Left hindlimb (tissue), 1 donor: ENCODE data around the gene SMIM34.
"Not testable (repeated sequence)": the region's sequence is repeated elsewhere in the genome, so short reads cannot be mapped to it uniquely, and the experiment has no call there.

Source experiments
- DNase-seq: peaks from one replicate; pipeline ENCODE4 v3.0.0-alpha.2; 2018

The SMIM34 gene

DNA sequence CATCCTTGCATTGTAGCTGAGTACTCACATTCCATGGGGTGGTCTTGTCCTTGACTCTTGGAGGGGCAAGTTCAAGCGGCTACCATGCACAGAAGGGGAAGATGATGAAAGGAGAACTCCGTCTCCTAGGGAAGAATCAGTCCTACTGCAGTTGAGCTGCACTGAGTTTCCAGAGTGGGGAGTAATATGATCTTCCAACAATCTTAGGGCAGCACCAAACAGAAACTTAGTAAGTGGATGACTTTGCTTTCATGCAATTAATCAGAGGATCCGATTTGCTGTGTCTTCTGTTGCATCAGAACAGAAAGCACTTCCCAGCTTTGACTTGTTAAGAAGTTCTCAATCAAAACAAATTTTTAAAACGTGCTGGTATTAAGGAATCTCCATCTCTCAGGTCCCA, at the start of gene SMIM34:
Gene SMIM34, minus strand, starts transcription at position 147 of the 400 bp plus-strand sequence. Its CDS starts 112 bp downstream, at position 35.
- DNase-seq: not testable (repeated sequence)

DNA sequence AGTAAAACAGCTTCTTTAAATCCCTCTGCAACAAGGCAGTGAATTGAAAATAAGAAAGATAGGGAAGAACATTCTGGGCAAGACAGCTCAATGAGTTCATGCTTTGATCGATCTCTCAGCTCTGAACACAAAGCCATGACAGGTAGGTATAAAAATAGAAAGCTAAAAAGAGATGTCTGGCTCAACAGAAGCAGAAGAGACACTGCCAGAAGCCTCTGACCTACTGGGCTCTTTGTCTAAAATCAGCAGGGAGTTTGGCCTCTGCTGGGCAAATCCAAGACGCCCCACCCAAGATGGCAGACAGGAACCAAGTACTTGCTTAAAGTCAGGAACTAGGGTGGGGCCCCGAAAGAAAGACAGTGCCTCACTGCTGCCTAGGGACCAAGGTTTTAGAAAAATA, 43.6 kb upstream of the SMIM34 start:
- not testable (repeated sequence) for DNase-seq

DNA sequence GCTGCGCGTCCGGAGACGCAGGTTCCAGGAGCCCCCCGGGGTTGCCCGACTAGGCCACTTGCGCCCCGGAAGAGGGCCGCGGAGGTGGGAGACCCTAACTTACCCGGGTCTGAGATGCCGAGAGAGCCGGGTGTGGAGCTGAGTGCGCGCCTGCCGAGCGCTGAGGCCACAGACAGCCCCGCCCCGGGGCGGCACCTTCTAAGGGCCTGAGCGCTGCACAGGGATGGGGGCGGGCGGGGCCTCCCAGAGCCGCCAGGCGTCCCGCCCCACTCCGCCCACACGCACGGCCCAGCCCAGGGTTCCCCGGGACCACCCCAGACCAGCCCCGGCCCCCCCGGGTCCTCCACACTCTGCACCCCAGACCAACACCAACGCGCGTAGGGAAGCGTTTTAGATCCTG, 35.7 kb upstream of the SMIM34 start:
- not testable (repeated sequence) for DNase-seq

GRCh38 chr21:34458266-34458665, 34.5 kb upstream of the SMIM34 start:
- DNase-seq: not testable (repeated sequence)

DNA sequence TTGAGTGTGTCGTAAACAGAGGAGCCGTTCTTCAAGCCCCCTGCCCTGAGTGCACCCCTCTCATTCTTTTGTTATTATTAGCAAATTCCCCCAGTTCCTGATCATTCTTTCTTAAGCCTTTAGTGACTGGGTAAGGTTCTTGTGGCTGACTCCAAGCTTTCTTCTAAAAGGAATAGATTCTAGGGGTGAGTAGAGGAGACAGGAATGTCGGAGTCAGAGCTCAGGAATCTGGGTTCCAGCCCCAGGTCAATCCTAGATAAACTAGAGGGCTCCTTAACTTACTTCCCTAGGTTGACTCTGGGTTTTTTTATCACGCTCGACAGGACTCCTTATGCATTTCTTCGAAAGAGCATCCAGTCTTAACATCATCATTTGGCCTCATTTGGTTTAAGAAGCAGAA, 32.4 kb upstream of the SMIM34 start:
- DNase-seq: not testable (repeated sequence)

GRCh38 chr21:34455628-34456027, 31.9 kb upstream of the SMIM34 start:
- not testable (repeated sequence) for DNase-seq

- not testable (repeated sequence) for DNase-seq
These were observed 23.3 kb upstream of the SMIM34 start for GRCh38 chr21:34447018-34447417.

DNA sequence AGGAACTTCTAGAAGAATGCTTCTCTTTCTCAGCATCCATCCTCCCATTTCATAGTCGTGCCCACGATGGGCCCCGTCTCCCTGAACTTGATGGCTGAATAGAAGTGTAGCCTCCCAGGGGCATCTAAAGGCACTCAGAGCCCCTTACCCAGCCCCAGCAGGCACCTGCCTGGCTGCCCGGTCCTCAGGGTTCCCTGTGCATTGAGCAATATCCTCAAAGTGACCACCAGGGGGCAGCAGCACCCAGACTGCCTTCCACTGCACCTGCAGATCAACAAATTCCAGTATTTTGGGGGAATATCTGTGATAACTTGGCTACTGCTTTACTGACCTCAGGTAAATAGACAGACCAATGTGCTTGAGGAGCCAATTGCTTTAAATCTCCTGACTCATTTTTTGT, 19.7 kb upstream of the SMIM34 start:
- not testable (repeated sequence) for DNase-seq

GRCh38 chr21:34429710-34430109, 6.0 kb upstream of the SMIM34 start:
- DNase-seq: not testable (repeated sequence)

GRCh38 chr21:34428441-34428840, 4.7 kb upstream of the SMIM34 start:
- DNase-seq: not testable (repeated sequence)

GRCh38 chr21:34427339-34427738, 3.6 kb upstream of the SMIM34 start:
- not testable (repeated sequence) for DNase-seq

DNA sequence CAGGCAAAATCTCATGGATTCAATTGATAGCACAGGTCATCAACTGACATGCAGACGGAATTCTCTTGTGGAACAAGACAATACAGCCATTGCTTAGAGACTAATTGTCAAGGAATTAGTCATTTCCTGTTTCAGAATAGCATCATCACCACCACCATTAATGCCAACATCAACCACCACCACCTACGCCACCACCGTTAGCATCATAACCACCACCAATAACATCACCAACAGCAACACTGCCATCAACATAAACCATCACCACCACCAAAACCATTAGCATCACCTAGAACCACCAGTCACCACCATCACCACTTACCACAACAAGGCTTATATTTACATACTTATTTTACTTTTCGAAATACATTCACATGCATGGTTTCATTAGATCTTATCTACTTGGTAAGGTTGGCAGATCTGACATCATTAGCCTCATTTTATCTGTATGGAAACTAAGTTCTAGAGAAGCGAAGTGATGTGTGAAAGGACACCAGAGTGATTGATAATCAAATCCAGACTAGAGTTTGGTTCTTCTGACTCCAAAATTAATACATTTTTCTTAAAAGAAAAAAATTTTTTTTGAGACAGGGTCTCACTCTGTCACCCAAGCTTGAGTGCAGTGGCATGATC, 6.2 kb downstream of the SMIM34 start:
- not testable (repeated sequence) for DNase-seq

DNA sequence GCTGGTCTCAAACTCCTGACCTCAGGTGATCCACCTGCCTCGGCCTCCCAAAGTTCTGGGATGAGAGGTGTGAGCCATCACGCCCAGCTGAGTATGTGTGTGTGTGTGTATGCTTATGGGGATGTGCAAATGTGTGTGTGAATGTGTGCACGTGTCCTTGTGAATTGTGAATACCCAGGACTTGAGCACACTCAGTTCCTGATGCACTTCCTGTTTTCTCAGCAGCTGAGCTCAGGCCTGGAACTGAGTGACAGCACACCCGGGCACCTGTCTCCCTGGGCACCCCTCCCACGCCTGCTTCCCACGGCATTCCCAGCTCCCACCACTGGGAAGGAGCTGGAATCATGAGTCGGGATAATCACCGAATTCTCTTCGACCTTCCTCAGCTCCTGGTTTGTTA, 16.5 kb downstream of the SMIM34 start:
- DNase-seq: not testable (repeated sequence)

DNA sequence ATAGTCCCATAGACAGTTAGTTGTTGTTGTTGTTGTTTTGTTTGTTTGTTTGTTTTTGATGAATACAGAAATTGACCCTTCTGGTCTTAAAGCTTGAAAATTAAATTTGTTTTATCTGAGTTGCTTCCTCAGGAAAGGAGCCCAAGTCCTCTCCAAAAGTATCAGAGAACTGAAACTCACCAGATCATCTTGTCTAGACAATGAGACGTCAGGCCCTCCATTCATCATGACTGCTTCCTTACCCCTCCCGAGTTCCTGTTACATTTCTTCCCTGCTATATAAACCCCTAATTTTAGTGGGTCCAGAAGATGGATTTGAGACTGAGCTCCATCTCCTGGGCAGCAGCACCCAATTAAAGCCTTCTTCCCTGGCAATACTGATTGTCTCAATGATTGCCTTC, 17.1 kb downstream of the SMIM34 start:
- DNase-seq: not testable (repeated sequence)

DNA sequence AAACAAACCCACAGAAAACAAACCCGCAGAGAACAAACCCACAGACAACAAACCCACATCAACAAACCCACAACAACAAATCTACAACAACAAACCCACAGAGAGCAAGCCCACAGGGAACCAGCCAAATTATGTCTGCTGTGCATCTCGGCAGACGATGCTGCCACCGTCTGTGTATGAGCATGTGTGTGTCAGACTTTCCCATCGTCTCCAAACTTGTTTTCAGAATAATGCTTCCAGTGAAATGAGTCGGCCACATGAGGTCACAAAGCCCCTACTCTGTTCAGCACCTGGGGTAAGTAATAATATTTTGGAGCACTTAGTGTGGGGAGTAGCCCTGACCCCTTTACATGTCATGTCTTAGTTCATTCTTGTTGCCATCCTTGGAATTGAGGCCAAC, 17.6 kb downstream of the SMIM34 start:
- not testable (repeated sequence) for DNase-seq

GRCh38 chr21:34405686-34406085, 18.1 kb downstream of the SMIM34 start:
- not testable (repeated sequence) for DNase-seq

- DNase-seq: not testable (repeated sequence)
These were observed 19.0 kb downstream of the SMIM34 start for GRCh38 chr21:34404742-34405141.

- DNase-seq: not testable (repeated sequence)
These were observed 23.2 kb downstream of the SMIM34 start for GRCh38 chr21:34400522-34400921.

DNA sequence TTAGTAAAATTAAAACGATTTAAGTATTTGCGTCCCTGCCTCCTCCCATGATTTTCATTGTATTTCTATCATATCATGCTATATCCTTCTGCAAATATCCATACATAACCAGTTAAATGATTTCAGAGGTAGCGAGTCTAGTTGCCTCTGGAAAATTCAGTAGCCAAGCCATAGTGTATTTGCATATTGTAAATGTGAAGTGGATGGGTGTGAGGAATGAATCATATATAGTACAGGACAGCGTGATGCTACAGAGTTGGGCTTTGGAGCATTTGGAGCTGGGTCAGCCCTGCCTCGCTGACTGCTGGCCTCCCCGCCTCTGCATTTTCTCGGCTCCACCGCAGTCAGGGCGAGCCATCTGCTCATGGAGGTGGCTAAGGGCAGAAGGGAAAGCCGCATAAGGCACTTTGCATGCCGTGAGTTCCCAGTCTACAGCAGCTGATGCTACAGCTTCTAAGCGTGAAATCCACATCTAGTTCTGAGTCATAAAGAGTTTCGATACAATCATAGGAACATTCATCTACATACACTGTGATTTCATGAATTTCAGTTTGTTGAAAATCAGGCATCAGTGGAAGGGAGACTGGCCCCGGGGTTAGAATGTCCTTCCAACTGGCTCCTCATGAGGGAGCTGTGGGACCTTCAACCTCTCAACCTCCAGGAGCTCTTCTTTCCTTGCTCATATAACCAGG, 39.9 kb downstream of the SMIM34 start:
- not testable (repeated sequence) for DNase-seq

DNA sequence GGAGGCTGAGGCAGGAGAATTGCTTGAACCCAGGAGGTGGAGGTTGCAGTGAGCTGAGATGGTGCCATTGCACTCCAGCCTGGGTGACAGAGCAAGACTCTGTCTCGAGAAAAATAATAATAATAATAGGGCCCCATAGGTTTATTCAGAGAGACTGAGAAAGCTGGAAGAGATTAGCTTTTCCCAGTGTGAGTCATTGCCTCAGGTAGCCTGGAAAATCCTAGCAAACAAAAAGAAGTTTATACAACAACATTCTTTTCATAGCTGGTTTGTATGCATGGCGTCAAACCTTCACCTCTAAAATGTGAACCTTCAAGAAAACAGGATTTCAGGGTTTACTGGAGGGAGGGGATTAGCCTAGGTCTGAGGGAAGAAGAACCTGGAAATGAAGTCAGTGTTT, 40.6 kb downstream of the SMIM34 start:
- DNase-seq: not testable (repeated sequence)

DNA sequence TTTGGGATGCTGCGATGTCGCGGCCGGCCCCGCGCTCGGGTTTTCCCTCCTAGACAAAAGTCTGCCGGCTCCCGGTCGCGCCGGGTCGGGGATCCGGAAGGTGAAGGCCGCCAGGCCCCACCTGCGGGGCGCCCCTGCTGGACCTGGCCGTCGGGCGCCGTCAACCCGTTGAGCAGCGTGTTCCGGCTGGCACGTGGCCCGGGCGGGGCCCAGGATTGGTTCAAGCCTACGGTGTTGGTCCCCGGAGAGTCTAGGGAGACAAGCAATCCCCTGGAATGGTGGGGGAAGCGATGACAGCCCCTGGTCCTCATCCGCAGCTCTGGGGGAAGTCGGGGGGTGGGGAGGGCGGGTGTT, 48.2 kb downstream of the SMIM34 start:
- DNase-seq: not testable (repeated sequence)

DNA sequence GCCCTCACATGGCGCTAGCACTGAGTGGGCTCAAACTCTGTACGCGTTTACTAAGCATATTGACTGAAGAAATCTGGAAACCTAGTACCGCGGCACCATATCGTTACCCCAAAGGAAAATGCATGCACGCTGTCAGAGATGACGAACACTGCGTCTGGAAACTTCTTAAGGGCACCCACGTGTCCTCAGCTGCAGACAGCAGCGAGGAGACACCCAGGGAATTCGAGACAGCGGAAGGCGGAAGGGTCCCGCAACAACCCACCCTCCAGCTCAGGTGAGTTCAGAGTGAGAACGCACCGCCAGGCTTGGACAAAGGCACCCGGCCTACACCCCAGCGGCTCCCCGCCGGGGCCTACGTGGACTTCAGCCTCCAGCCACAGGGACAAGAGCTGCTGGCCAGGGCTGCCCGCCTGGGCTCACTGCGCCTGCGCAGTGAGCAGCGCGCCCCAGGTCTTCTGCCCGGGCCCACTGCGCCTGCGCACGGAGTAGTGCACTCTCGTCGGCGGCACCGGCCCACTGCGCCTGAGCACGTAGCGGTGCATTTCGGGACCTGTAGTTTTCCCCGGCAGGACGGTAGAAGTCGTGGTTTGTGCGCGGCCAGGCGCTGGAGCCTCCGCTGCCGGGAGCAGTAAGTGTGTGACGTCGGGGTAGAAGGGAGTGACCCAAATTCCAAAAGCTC, 48.7 kb downstream of the SMIM34 start, which contains the start of gene SMIM11:
Gene SMIM11, plus strand, starts transcription at position 568 of the 679 bp plus-strand sequence. CDS start 3,998 bp downstream, outside the sequence.
- not testable (repeated sequence) for DNase-seq

DNA sequence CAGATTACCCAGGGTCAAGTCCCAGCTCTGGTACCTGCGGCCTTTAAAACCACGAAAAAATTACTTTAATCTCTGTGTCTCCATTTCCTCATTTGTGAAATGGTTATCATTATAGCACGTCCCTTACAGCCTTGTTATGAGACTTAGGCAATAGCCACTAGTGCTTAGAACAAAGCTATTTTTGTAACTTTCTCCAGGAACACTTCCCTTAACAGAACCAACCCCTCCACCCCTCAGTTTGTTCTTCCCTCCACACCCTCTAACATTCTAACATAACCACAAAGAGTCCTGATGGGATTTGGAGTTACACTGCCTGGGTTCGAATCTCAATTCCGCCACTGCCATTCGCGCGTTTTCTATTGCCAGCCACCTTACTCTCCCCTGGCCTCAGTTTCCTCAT, 49.3 kb downstream of the SMIM34 start:
- DNase-seq: not testable (repeated sequence)

DNA sequence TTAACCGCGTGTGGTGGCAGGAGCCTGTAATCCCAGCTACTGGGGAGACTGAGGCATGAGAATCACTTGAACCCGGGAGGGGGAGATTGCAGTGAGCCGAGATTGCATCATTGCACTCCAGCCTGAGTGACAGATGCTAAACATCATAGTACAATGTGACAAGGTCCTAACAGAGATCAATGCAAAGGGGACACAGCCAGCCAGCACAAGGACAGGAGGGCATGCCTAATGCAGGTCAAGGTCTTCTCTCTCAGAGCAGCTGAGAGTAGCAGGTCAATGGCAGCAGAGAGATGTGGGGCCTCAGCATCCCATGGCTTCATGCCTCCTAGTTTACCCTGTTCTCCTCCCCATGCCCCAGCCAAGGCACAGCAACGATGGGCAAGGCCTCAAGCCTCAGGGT, 51.4 kb downstream of the SMIM34 start:
- DNase-seq: no peak
